ENCODE results near the gene IQSEC3. TPM values are rescaled to one million over a fixed set of nuclear protein-coding genes. Genes with fewer than 3 reads are reported as not detected.

IQSEC3 gene
- total and polyA plus RNA-seq, 11 donors = 0.29 to 3.2 (median 1.5) TPM

- TF ChIP-seq CTCF (IDR thresholded peaks at IDR 0.05) = no peak
- no peak for TF ChIP-seq POLR2A (IDR thresholded peaks at IDR 0.05)
- intact Hi-C loops (cut with DNase I) = no loop called here
- H3K4me3 ChIP-seq = no peak overlapping the region
- no peak for ATAC-seq
- H3K27ac ChIP-seq = no peak overlapping the region
- no peaks in the 10 kb centered on the region for H3K4me1 ChIP-seq
- no peak for DNase-seq
- peaks cover 0 to 12% (median 0%) of the 10 kb centered on the region in 12 donors for H3K9me3 ChIP-seq
- peaks cover 9 to 54% (median 26%) of the 10 kb centered on the region in 9 donors for H3K27me3 ChIP-seq
- H3K36me3 ChIP-seq = no peaks in the 10 kb centered on the region
- 36 to 49% (median 37%) methylated on average over 4 of the region's 4 CpGs for WGBS, 4 donors
Measured at GRCh38 chr12:53735-54730, 12.5 kb upstream of the IQSEC3 start.

- H3K36me3 ChIP-seq = no peaks in the 10 kb centered on the region
- peaks cover 9 to 55% (median 26%) of the 10 kb centered on the region in 9 donors for H3K27me3 ChIP-seq
- ATAC-seq = peak in 1 of 4 donors; percentile 17
- intact Hi-C loops (cut with DNase I) = no loop called here
- 61 to 70% (median 64%) methylated on average over 13 of the region's 13 CpGs for WGBS, 4 donors
- H3K9me3 ChIP-seq = peaks cover 0 to 20% (median under 1%) of the 10 kb centered on the region in 12 donors
- no peak overlapping the region for H3K4me3 ChIP-seq
- no peak overlapping the region for H3K27ac ChIP-seq
- DNase-seq = no peak
- no peaks in the 10 kb centered on the region for H3K4me1 ChIP-seq
- TF ChIP-seq POLR2A (IDR thresholded peaks at IDR 0.05) (no peak), CTCF (IDR thresholded peaks at IDR 0.05) (no peak)
Measured at GRCh38 chr12:54750-55535, 11.6 kb upstream of the IQSEC3 start.

GRCh38 chr12:56683-57346, 9.8 kb upstream of the IQSEC3 start:
- Histone ChIP-seq H3K36me3 (no peaks in the 10 kb centered on the region), H3K4me3 (no peak overlapping the region), H3K4me1 (no peaks in the 10 kb centered on the region), H3K27me3 (peaks cover 9 to 58% (median 26%) of the 10 kb centered on the region in 9 donors), H3K27ac (no peak overlapping the region), H3K9me3 (peaks cover 0 to 28% (median under 1%) of the 10 kb centered on the region in 12 donors)
- intact Hi-C loops (cut with DNase I) = no loop called here
- TF ChIP-seq CTCF (IDR thresholded peaks at IDR 0.05) = no peak
- no peak for TF ChIP-seq POLR2A (IDR thresholded peaks at IDR 0.05)
- 62 to 64% (median 63%) methylated on average over 7 of the region's 7 CpGs for WGBS, 4 donors
- peak in 3 of 4 donors; percentile 19 to 29 (median 29) for ATAC-seq
- no peak for DNase-seq

Measured in heart left ventricle (tissue), 16 donors.